ENCODE data around the gene NRP1. TPM values are rescaled to one million over a fixed set of nuclear protein-coding genes. Genes with fewer than 3 reads are reported as not detected.

The NRP1 gene
- total and polyA plus RNA-seq, 2 of the 8 experiments (the other 6 are each of a cell fraction or from before 2014, with no cell fraction given): 1.2 to 2.1 TPM

GRCh38 chr10:33150889-33151288, 183.6 kb downstream of the NRP1 start:
- Histone ChIP-seq H2BK5ac (ENCODE audit: low read depth, low read length) (no peak overlapping the region), H4K8ac (ENCODE audit: extremely low read depth, insufficient read depth, low read length) (no peak overlapping the region), H3K9me3 (ENCODE audit: insufficient read depth in 2 of 2, low read depth in 1 of 2, low read length in 1 of 2) (no peaks in the 10 kb centered on the region), H4K20me1 (replicated peaks in 1 of 2; ENCODE audit: control insufficient read depth in 1 of 2, insufficient read depth in 2 of 2, low read length in 2 of 2) (no peaks in the 10 kb centered on the region), H2BK120ac (replicated peaks; ENCODE audit: low read depth, low read length) (no peak overlapping the region), H3K27me3 (replicated peaks in 1 of 4; ENCODE audit: control insufficient read depth in 3 of 4, extremely low read depth in 1 of 4, insufficient read depth in 3 of 4, low read length in 3 of 4) (no peaks in the 10 kb centered on the region), H3K23me2 (ENCODE audit: low read depth, low read length) (no peaks in the 10 kb centered on the region), H3K4me2 (ENCODE audit: insufficient read depth in 1 of 2, low read depth in 2 of 2, low read length in 2 of 2) (no peak overlapping the region), H3K4me1 (replicated peaks in 1 of 4; ENCODE audit: control insufficient read depth in 3 of 4, insufficient read depth in 4 of 4, low read length in 3 of 4) (no peaks in the 10 kb centered on the region), H3K4me3 (ENCODE audit: extremely low read depth in 1 of 4, insufficient read depth in 2 of 4, low read depth in 3 of 4, low read length in 4 of 4) (no peak overlapping the region), H3K79me2 (ENCODE audit: control insufficient read depth in 1 of 2, insufficient read depth in 2 of 2, low read length in 2 of 2) (no peaks in the 10 kb centered on the region), H2BK20ac (ENCODE audit: low read length) (no peak overlapping the region), H3K79me1 (ENCODE audit: low read depth, low read length) (no peaks in the 10 kb centered on the region), H2BK12ac (ENCODE audit: low read depth, low read length) (no peak overlapping the region), H2AK5ac (ENCODE audit: low read depth, low read length) (no peak overlapping the region), H3K36me3 (ENCODE audit: control insufficient read depth in 2 of 4, insufficient read depth in 4 of 4, low read length in 3 of 4) (no peaks in the 10 kb centered on the region), H3K9ac (replicated peaks in 1 of 4; ENCODE audit: extremely low read depth in 1 of 4, low read depth in 3 of 4, low read length in 3 of 4) (no peak overlapping the region), H3K4ac (replicated peaks; ENCODE audit: insufficient read length, low read depth, low read length) (no peak overlapping the region), H2AFZ (ENCODE audit: low read length) (no peak overlapping the region), H4K5ac (ENCODE audit: insufficient read length, low read depth, low read length) (no peak overlapping the region), H3K27ac (ENCODE audit: low read depth, low read length) (no peak overlapping the region), H3K23ac (ENCODE audit: insufficient read length) (no peak overlapping the region), H3K14ac (ENCODE audit: insufficient read length) (no peak overlapping the region), H3K56ac (replicated peaks; ENCODE audit: insufficient read length, low read depth, low read length) (no peak overlapping the region), H4K91ac (replicated peaks; ENCODE audit: insufficient read length, low read length) (no peak overlapping the region), H2BK15ac (ENCODE audit: low read length) (no peak overlapping the region), H3K18ac (ENCODE audit: extremely low read depth, low read length) (no peak overlapping the region)
- CTCF ChIA-PET (ENCODE audit: partially characterized antibody): interaction anchor here (0.7 kb wide), 1 partner anchor 90 kb away, joined by 3 read pairs; no protein-coding TSS in a partner anchor
- POLR2A ChIA-PET (ENCODE audit: partially characterized antibody): no interaction called here
- DNase-seq (ENCODE audit: low read depth in 1 of 2, low spot score in 2 of 2) (no peak), FAIRE-seq (no peak)
- 89% methylated on average over 1 of the region's 1 CpG; no CpG with 5 or more reads in 1 of the 2 experiments for WGBS, 2 experiments (ENCODE audit: extremely low coverage in 1 of 2, insufficient coverage in 1 of 2, insufficient read length in 1 of 2, insufficient replicate concordance in 2 of 2, low coverage in 1 of 2, low lambda C conversion rate in 2 of 2, missing lambda C conversion rate in 1 of 2)
- no peak for TF ChIP-seq NANOG (IDR thresholded peaks at IDR 0.05; ENCODE audit: insufficient read depth, low read depth, low read length, poor library complexity, severe bottlenecking)
- no peak for TF ChIP-seq FOSL1 (IDR thresholded peaks at IDR 0.05; ENCODE audit: insufficient read depth, low read depth, low read length)
- TF ChIP-seq PHF8 (conservative IDR thresholded peaks at IDR 0.05; ENCODE audit: low read depth, low read length): no peak
- no peak for TF ChIP-seq SIN3A (conservative IDR thresholded peaks at IDR 0.05 in 1 of 2, IDR thresholded peaks at IDR 0.05 in 1 of 2; ENCODE audit: low read depth in 1 of 2, low read length in 2 of 2)
- TF ChIP-seq RXRA (IDR thresholded peaks at IDR 0.05; ENCODE audit: insufficient read depth, low read depth, low read length): no peak
- no peak for TF ChIP-seq KDM5A (IDR thresholded peaks at IDR 0.05; ENCODE audit: low read length)
- no peak for TF ChIP-seq EP300 (IDR thresholded peaks at IDR 0.05; ENCODE audit: borderline replicate concordance in 1 of 2, low read depth in 2 of 2, low read length in 2 of 2)
- TF ChIP-seq KDM4A (IDR thresholded peaks at IDR 0.05; ENCODE audit: low read depth, low read length, severe bottlenecking): no peak
